ENCODE results near the gene ALDH9A1.
A peak's percentile ranks its signal among the peaks of the same experiment; 100 is the strongest.

Gene ALDH9A1

GRCh38 chr1:165631342-165632151, 66.8 kb downstream of the ALDH9A1 start:
- ChIA-PET CTCF (interaction anchor here (0.7 to 1.2 kb wide), 2 partner anchors 29 to 374 kb away, joined by 3 read pairs; no protein-coding TSS in a partner anchor), POLR2A (interaction anchor here (1.1 to 2.2 kb wide), 6 partner anchors 11 to 138 kb away, joined by 3 to 6 read pairs (median 4); partner anchors contain the start of genes ALDH9A1 and TMCO1)
- TF ChIP-seq BHLHE40 (IDR thresholded peaks at IDR 0.05; ENCODE audit: borderline replicate concordance): no peak
- TF ChIP-seq FOXK2 (IDR thresholded peaks at IDR 0.05): no peak
- no peak for TF ChIP-seq CTBP1 (IDR thresholded peaks at IDR 0.05; ENCODE audit: borderline replicate concordance)
- TF ChIP-seq PKNOX1 (IDR thresholded peaks at IDR 0.05): no peak
- DNase-seq (ENCODE audit: extremely low spot score): peak; percentile 51

GRCh38 chr1:165630629-165631341, 67.6 kb downstream of the ALDH9A1 start, which contains the start of gene MGST3:
MGST3 (plus strand) TSS chr1:165631234; CDS start chr1:165649848, 18,614 bp downstream.
- DNase-seq (ENCODE audit: extremely low spot score): peak; percentile 96
- TF ChIP-seq L3MBTL2 (conservative IDR thresholded peaks at IDR 0.05) (peak; percentile 95), FOXK2 (IDR thresholded peaks at IDR 0.05) (no peak), FOXA1 (IDR thresholded peaks at IDR 0.05) (no peak), FOXM1 (IDR thresholded peaks at IDR 0.05; ENCODE audit: borderline replicate concordance) (no peak), PKNOX1 (IDR thresholded peaks at IDR 0.05) (no peak), CTBP1 (IDR thresholded peaks at IDR 0.05; ENCODE audit: borderline replicate concordance) (no peak)
- ChIA-PET CTCF (interaction anchor here (0.7 to 1.2 kb wide), 2 partner anchors 29 to 374 kb away, joined by 3 read pairs; no protein-coding TSS in a partner anchor), POLR2A (interaction anchor here (0.9 to 2.2 kb wide), 5 partner anchors 11 to 139 kb away, joined by 3 to 6 read pairs (median 5); partner anchors contain the start of gene TMCO1)

- ChIA-PET POLR2A (interaction anchor here (0.9 to 2.2 kb wide), 5 partner anchors 12 to 139 kb away, joined by 3 to 6 read pairs (median 5); partner anchors contain the start of gene TMCO1), CTCF (interaction anchor here (1.2 kb wide), 1 partner anchor 28 kb away, joined by 3 read pairs; no protein-coding TSS in a partner anchor)
- no peak for DNase-seq (ENCODE audit: extremely low spot score)
- TF ChIP-seq PKNOX1 (IDR thresholded peaks at IDR 0.05) (no peak), LEF1 (IDR thresholded peaks at IDR 0.05; ENCODE audit: borderline replicate concordance) (no peak), SP1 (IDR thresholded peaks at IDR 0.05) (no peak), L3MBTL2 (conservative IDR thresholded peaks at IDR 0.05) (no peak), BHLHE40 (IDR thresholded peaks at IDR 0.05; ENCODE audit: borderline replicate concordance) (no peak), FOXM1 (IDR thresholded peaks at IDR 0.05; ENCODE audit: borderline replicate concordance) (no peak), FOXA1 (IDR thresholded peaks at IDR 0.05) (no peak), NFRKB (IDR thresholded peaks at IDR 0.05) (no peak), ZNF384 (IDR thresholded peaks at IDR 0.05) (no peak), FOXK2 (IDR thresholded peaks at IDR 0.05) (no peak)
Measured at GRCh38 chr1:165629848-165630628, 68.3 kb downstream of the ALDH9A1 start.

GRCh38 chr1:165629151-165629550, 69.2 kb downstream of the ALDH9A1 start:
- CTCF ChIA-PET: no interaction called here
- no peak for DNase-seq (ENCODE audit: extremely low spot score)
- TF ChIP-seq L3MBTL2 (conservative IDR thresholded peaks at IDR 0.05) (no peak), BHLHE40 (IDR thresholded peaks at IDR 0.05; ENCODE audit: borderline replicate concordance) (no peak), CTBP1 (IDR thresholded peaks at IDR 0.05; ENCODE audit: borderline replicate concordance) (no peak), PKNOX1 (IDR thresholded peaks at IDR 0.05) (no peak), SP1 (IDR thresholded peaks at IDR 0.05) (no peak)
- POLR2A ChIA-PET: no interaction called here

GRCh38 chr1:165628147-165628822, 70.1 kb downstream of the ALDH9A1 start:
- ChIA-PET POLR2A (no interaction called here), CTCF (no interaction called here)
- DNase-seq (ENCODE audit: extremely low spot score): no peak
- TF ChIP-seq L3MBTL2 (conservative IDR thresholded peaks at IDR 0.05) (no peak), LEF1 (IDR thresholded peaks at IDR 0.05; ENCODE audit: borderline replicate concordance) (no peak), ZNF384 (IDR thresholded peaks at IDR 0.05) (no peak), PKNOX1 (IDR thresholded peaks at IDR 0.05) (no peak), FOXM1 (IDR thresholded peaks at IDR 0.05; ENCODE audit: borderline replicate concordance) (no peak)

All from HEK293T (cell line).